ENCODE results near the gene RNF25. TPM values are rescaled to one million over a fixed set of nuclear protein-coding genes. Genes with fewer than 3 reads are reported as not detected.

Gene RNF25
- total and polyA plus RNA-seq, 2 of the 8 experiments (the other 6 are each of a cell fraction or from before 2014, with no cell fraction given), result 19.6 to 29.6 TPM

DNA sequence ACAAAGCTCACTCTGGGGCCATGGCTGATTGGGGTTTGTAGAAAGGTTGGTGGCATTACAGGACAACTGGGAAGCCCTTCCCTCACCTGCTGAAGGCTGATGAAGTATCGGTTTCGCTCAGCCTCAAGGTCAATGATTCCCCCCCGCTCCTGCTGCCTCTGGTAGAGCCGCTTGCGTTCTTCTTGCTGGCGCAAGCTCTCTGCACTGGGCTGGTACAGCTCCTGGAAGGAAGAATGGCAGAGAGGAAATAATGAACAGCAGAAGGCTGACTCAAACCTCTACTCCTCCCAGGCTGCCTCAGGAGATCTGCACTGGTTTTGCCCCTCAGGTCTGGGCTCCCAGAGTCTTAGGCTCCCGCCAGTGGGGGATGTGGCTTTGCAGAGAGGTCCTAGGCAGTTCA is 7.1 kb downstream of the RNF25 start (continued):
- no peak for TF ChIP-seq EP300 (IDR thresholded peaks at IDR 0.05; ENCODE audit: borderline replicate concordance in 1 of 2, low read depth in 2 of 2, low read length in 2 of 2)
- TF ChIP-seq, protein P1, sequence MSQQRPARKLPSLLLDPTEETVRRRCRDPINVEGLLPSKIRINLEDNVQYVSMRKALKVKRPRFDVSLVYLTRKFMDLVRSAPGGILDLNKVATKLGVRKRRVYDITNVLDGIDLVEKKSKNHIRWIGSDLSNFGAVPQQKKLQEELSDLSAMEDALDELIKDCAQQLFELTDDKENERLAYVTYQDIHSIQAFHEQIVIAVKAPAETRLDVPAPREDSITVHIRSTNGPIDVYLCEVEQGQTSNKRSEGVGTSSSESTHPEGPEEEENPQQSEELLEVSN (IDR thresholded peaks at IDR 0.05), result no peak
- TF ChIP-seq, protein P2, sequence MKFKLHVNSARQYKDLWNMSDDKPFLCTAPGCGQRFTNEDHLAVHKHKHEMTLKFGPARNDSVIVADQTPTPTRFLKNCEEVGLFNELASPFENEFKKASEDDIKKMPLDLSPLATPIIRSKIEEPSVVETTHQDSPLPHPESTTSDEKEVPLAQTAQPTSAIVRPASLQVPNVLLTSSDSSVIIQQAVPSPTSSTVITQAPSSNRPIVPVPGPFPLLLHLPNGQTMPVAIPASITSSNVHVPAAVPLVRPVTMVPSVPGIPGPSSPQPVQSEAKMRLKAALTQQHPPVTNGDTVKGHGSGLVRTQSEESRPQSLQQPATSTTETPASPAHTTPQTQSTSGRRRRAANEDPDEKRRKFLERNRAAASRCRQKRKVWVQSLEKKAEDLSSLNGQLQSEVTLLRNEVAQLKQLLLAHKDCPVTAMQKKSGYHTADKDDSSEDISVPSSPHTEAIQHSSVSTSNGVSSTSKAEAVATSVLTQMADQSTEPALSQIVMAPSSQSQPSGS (IDR thresholded peaks at IDR 0.05; ENCODE audit: low read length), result no peak

All from H1 (cell line).